ENCODE data around the gene SKOR1.

GRCh38 chr15:67828278-67828968, 3.1 kb downstream of the SKOR1 start:
- TF ChIP-seq, protein P1, sequence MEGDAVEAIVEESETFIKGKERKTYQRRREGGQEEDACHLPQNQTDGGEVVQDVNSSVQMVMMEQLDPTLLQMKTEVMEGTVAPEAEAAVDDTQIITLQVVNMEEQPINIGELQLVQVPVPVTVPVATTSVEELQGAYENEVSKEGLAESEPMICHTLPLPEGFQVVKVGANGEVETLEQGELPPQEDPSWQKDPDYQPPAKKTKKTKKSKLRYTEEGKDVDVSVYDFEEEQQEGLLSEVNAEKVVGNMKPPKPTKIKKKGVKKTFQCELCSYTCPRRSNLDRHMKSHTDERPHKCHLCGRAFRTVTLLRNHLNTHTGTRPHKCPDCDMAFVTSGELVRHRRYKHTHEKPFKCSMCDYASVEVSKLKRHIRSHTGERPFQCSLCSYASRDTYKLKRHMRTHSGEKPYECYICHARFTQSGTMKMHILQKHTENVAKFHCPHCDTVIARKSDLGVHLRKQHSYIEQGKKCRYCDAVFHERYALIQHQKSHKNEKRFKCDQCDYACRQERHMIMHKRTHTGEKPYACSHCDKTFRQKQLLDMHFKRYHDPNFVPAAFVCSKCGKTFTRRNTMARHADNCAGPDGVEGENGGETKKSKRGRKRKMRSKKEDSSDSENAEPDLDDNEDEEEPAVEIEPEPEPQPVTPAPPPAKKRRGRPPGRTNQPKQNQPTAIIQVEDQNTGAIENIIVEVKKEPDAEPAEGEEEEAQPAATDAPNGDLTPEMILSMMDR (IDR thresholded peaks at IDR 0.05) = no peak
- TF ChIP-seq POLR2A (IDR thresholded peaks at IDR 0.05) (no peak), EP300 (IDR thresholded peaks at IDR 0.05; ENCODE audit: low read depth) (no peak)

Data from transverse colon (tissue), 3 donors.